K562 treated with DMSO at 1 percent for 24 hours (cell line): ENCODE data around the gene CPB1. TPM values are rescaled to one million over a fixed set of nuclear protein-coding genes. Genes with fewer than 3 reads are reported as not detected.

Experiments
- total RNA-seq: library from RNA; unstranded; fragments of 300-600 nt; gene quantifications from 2 replicates; pipeline ENCODE4 v1.2.3, GENCODE V29; 2022; ENCODE audit warnings: low read depth; ENCODE audit not compliant: insufficient read depth

Gene CPB1
- total RNA-seq, result not detected in 2 replicates

GRCh38 chr3:148827585-148827984 is at the start of gene CPB1:
Gene CPB1, plus strand, starts transcription at chr3:148827811. Its CDS starts 13 bp downstream, at chr3:148827824.

GRCh38 chr3:148865049-148865448 is 37.4 kb downstream of the CPB1 start, which contains the start of gene CPA3:
Gene CPA3, plus strand, starts transcription at chr3:148865296. Its CDS starts 12 bp downstream, at chr3:148865308.

Other genes with a start within 250 kb of the CPB1 start
- gene AGTR1, start 129.9 kb upstream of the CPB1 start, total RNA-seq, result not detected in 2 replicates
- not detected in 2 replicates for gene CPA3, start 37.5 kb downstream of the CPB1 start, total RNA-seq
- 14.5 and 16.6 TPM in 2 replicates for gene GYG1, start 163.7 kb downstream of the CPB1 start, total RNA-seq